ENCODE measurements around the gene ATF7. TPM values are rescaled to one million over a fixed set of nuclear protein-coding genes. Genes with fewer than 3 reads are reported as not detected.

ATF7 gene
- total RNA-seq, 1 donor = 17.4 TPM

DNA sequence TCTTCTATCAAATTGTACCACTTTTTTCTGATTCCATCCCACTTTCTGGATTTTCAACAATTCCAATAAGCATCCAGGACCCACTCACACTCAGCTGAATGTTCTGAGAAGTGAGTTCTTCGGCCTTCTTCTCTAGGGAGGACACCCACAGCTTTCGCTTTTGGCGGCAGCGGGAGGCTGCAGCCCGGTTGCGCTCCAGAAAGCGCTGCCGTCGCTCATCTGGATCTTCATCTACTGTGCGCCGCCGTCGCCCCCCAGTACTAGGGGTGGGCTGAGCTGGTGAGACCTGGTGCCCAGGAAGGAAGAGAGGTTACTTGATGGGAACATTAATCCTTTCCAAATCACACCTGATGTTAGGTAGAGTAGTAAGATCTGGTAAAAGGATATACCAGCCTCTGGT is 101.7 kb downstream of the ATF7 start:
- no peaks in the 10 kb centered on the region for H3K9me3 ChIP-seq (ENCODE audit: low read depth, low read length)
- H2AFZ ChIP-seq (ENCODE audit: low read length) = no peak overlapping the region
- H3K4me2 ChIP-seq (ENCODE audit: insufficient read depth, low read length) = no peak overlapping the region
- H3K27ac ChIP-seq (ENCODE audit: low read depth, low read length) = no peak overlapping the region
- no peaks in the 10 kb centered on the region for H3K79me2 ChIP-seq (ENCODE audit: insufficient read depth, low read length)
- H3K27me3 ChIP-seq (ENCODE audit: insufficient read depth, low read length) = no peaks in the 10 kb centered on the region
- no peak overlapping the region for H3K4me3 ChIP-seq (ENCODE audit: insufficient read depth, low read length)
- no peaks in the 10 kb centered on the region for H3K4me1 ChIP-seq (ENCODE audit: insufficient read depth, low read length)
- no peak for TF ChIP-seq CTCF (IDR thresholded peaks at IDR 0.05; ENCODE audit: extremely low read depth, low read depth, low read length)
- H3K36me3 ChIP-seq (ENCODE audit: insufficient read depth, low read length) = peaks cover 60% of the 10 kb centered on the region
- no peaks in the 10 kb centered on the region for H4K20me1 ChIP-seq (ENCODE audit: insufficient read depth, low read length)
- DNase-seq (ENCODE audit: insufficient read length, low spot score, missing footprints) = no peak

GRCh38 chr12:53523131-53523530 is 103.1 kb downstream of the ATF7 start:
- no peaks in the 10 kb centered on the region for H3K4me1 ChIP-seq (ENCODE audit: insufficient read depth, low read length)
- no peak overlapping the region for H3K27ac ChIP-seq (ENCODE audit: low read depth, low read length)
- H3K4me2 ChIP-seq (ENCODE audit: insufficient read depth, low read length) = no peak overlapping the region
- no peak overlapping the region for H2AFZ ChIP-seq (ENCODE audit: low read length)
- H3K4me3 ChIP-seq (ENCODE audit: insufficient read depth, low read length) = no peak overlapping the region
- no peaks in the 10 kb centered on the region for H3K79me2 ChIP-seq (ENCODE audit: insufficient read depth, low read length)
- no peaks in the 10 kb centered on the region for H4K20me1 ChIP-seq (ENCODE audit: insufficient read depth, low read length)
- H3K27me3 ChIP-seq (ENCODE audit: insufficient read depth, low read length) = no peaks in the 10 kb centered on the region
- peaks cover 65% of the 10 kb centered on the region for H3K36me3 ChIP-seq (ENCODE audit: insufficient read depth, low read length)
- TF ChIP-seq CTCF (IDR thresholded peaks at IDR 0.05; ENCODE audit: extremely low read depth, low read depth, low read length) = no peak
- H3K9me3 ChIP-seq (ENCODE audit: low read depth, low read length) = no peaks in the 10 kb centered on the region
- DNase-seq (ENCODE audit: insufficient read length, low spot score, missing footprints) = no peak

- no peaks in the 10 kb centered on the region for H3K4me1 ChIP-seq (ENCODE audit: insufficient read depth, low read length)
- no peaks in the 10 kb centered on the region for H4K20me1 ChIP-seq (ENCODE audit: insufficient read depth, low read length)
- peak; percentile 22 for DNase-seq (ENCODE audit: insufficient read length, low spot score, missing footprints)
- no peaks in the 10 kb centered on the region for H3K9me3 ChIP-seq (ENCODE audit: low read depth, low read length)
- H3K27me3 ChIP-seq (ENCODE audit: insufficient read depth, low read length) = no peaks in the 10 kb centered on the region
- H2AFZ ChIP-seq (ENCODE audit: low read length) = no peak overlapping the region
- H3K79me2 ChIP-seq (ENCODE audit: insufficient read depth, low read length) = no peaks in the 10 kb centered on the region
- H3K4me2 ChIP-seq (ENCODE audit: insufficient read depth, low read length) = no peak overlapping the region
- H3K4me3 ChIP-seq (ENCODE audit: insufficient read depth, low read length) = no peak overlapping the region
- no peak overlapping the region for H3K27ac ChIP-seq (ENCODE audit: low read depth, low read length)
- peaks cover 81% of the 10 kb centered on the region for H3K36me3 ChIP-seq (ENCODE audit: insufficient read depth, low read length)
- no peak for TF ChIP-seq CTCF (IDR thresholded peaks at IDR 0.05; ENCODE audit: extremely low read depth, low read depth, low read length)
Observed at GRCh38 chr12:53518381-53518780, 107.8 kb downstream of the ATF7 start.

DNA sequence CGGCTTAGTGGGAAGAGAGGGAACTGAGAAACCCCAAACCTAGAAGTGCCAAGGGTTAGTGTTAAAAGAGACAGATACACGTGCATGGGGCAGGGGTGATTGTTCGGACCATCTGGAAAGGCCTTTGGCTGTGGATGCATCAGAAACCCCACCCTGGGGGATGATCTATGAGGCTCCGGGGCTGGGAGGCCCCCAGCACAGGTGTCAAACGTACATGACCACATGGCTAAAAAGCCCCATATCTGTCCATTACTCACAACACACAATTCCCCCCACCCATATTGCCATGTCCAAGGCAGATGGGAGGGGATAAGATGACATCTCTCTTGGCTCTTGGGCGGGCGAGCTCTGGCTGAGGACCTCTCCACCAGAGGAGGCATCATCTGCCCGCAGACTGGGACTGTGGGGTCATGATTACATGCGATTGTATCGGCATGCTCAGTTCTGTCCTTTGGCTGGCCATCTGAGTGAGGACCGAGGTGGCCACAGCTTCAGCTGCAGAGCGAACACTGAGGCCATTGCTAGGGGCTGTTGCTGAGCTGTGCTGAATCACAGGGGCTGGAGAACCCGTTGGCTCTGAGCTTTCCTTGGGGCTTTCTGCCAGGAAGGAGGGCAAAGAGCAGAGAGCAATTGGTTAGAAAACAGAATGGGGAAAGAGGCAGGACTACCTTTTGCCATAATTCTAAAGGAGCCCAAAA is 109.3 kb downstream of the ATF7 start:
- H3K79me2 ChIP-seq (ENCODE audit: insufficient read depth, low read length) = no peaks in the 10 kb centered on the region
- no peaks in the 10 kb centered on the region for H3K4me1 ChIP-seq (ENCODE audit: insufficient read depth, low read length)
- no peak overlapping the region for H2AFZ ChIP-seq (ENCODE audit: low read length)
- DNase-seq (ENCODE audit: insufficient read length, low spot score, missing footprints) = no peak
- no peaks in the 10 kb centered on the region for H3K9me3 ChIP-seq (ENCODE audit: low read depth, low read length)
- no peaks in the 10 kb centered on the region for H3K27me3 ChIP-seq (ENCODE audit: insufficient read depth, low read length)
- no peaks in the 10 kb centered on the region for H4K20me1 ChIP-seq (ENCODE audit: insufficient read depth, low read length)
- no peak overlapping the region for H3K4me2 ChIP-seq (ENCODE audit: insufficient read depth, low read length)
- H3K27ac ChIP-seq (ENCODE audit: low read depth, low read length) = no peak overlapping the region
- peaks cover 81% of the 10 kb centered on the region for H3K36me3 ChIP-seq (ENCODE audit: insufficient read depth, low read length)
- TF ChIP-seq CTCF (IDR thresholded peaks at IDR 0.05; ENCODE audit: extremely low read depth, low read depth, low read length) = no peak
- no peak overlapping the region for H3K4me3 ChIP-seq (ENCODE audit: insufficient read depth, low read length)
